Parathyroid adenoma (tissue), 2 donors: ENCODE data around the gene SVIL.
"Not testable (repeated sequence)": the region's sequence is repeated elsewhere in the genome, so short reads cannot be mapped to it uniquely, and the experiment has no call there.

Source experiments
- H2AFZ ChIP-seq: fragments of 300-600 bp; sonication (generic); one replicate; pipeline ENCODE4 v1.7.0; 2017; ENCODE audit warnings: antibody characterized with exemption, mild to moderate bottlenecking
- H3K27ac ChIP-seq: fragments of 300-600 bp; sonication (generic); one replicate; pipeline ENCODE4 v1.7.0; 2017
- H3K27me3 ChIP-seq: fragments of 300-600 bp; sonication (generic); one replicate; pipeline ENCODE4 v1.7.0; 2017; ENCODE audit warnings: low read length; ENCODE audit not compliant: control insufficient read depth, insufficient read depth
- H3K36me3 ChIP-seq: fragments of 300-600 bp; sonication (generic); one replicate; pipeline ENCODE4 v1.7.0; 2017; ENCODE audit warnings: low read length; ENCODE audit not compliant: control insufficient read depth, insufficient read depth
- H3K4me1 ChIP-seq: fragments of 300-600 bp; sonication (generic); one replicate; pipeline ENCODE4 v1.7.0; 2017; ENCODE audit warnings: control low read depth
- H3K4me2 ChIP-seq: fragments of 300-600 bp; sonication (generic); one replicate; pipeline ENCODE4 v1.7.0; 2017; ENCODE audit warnings: low read length
- H3K4me3 ChIP-seq: fragments of 300-600 bp; sonication (generic); one replicate; pipeline ENCODE4 v1.7.0; 2017; ENCODE audit warnings: low read depth, low read length
- H3K79me2 ChIP-seq: fragments of 300-600 bp; sonication (generic); one replicate; pipeline ENCODE4 v1.7.0; 2017; ENCODE audit warnings: control low read depth
- H3K9ac ChIP-seq: fragments of 300-600 bp; sonication (generic); one replicate; pipeline ENCODE4 v1.7.0; 2017; ENCODE audit warnings: mild to moderate bottlenecking
- H3K9me3 ChIP-seq: fragments of 300-600 bp; sonication (generic); one replicate; pipeline ENCODE4 v1.7.0; 2017; ENCODE audit warnings: low read length; ENCODE audit not compliant: control insufficient read depth
- TF ChIP-seq, protein P1 (sequence below): fragments of 300-600 bp; sonication (generic); IDR thresholded peaks from one replicate; pipeline ENCODE4 v1.7.0; 2017; ENCODE audit warnings: antibody characterized with exemption, mild to moderate bottlenecking
- donor health status: primary hyperparathyroidism.

SVIL gene

DNA sequence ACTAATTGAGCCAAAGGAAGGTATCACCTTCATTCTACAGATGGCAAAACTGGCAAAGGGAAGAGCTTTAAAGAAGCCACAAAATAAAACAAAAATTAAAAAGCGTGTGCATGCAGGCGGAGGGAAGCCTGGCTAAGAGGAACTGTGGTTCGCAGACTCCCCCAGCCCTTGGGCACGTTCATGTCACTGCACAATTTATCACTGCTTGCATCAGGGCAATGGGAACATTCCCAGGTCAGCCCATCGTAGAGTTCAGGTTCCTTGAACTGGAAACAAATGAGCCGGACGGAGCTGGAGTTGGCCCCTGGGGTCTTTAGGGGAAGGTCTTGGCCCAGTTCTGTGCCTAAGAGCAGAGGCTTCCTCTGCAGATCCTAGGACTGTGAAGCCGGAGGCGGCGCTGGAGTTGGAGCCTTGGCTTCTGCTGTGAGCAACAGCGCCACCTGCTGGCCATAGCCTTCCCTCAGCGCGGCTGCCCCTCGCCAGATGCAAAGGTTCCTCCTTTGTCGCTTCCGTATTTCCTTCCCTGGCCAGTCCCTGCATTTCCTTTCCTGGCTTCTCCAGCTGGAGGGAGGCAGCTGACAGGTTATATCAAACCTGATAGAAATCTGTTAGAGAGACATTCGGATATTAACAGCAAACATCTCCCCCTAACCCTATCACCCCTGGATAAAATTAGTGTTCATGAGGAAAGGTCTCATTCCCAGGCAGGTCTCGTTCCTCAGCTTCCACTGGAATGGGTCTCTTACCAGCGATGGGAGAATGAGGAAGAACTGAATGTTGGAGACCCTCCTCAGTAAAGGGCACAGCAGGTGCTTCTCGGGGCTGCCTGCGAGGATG is 185.8 kb downstream of the SVIL start:
- not testable (repeated sequence) for H3K9ac ChIP-seq, H3K27me3 ChIP-seq, H3K9me3 ChIP-seq, H3K4me1 ChIP-seq, H3K4me2 ChIP-seq, H3K27ac ChIP-seq, H3K4me3 ChIP-seq, H2AFZ ChIP-seq, H3K36me3 ChIP-seq
- TF ChIP-seq, protein P1, sequence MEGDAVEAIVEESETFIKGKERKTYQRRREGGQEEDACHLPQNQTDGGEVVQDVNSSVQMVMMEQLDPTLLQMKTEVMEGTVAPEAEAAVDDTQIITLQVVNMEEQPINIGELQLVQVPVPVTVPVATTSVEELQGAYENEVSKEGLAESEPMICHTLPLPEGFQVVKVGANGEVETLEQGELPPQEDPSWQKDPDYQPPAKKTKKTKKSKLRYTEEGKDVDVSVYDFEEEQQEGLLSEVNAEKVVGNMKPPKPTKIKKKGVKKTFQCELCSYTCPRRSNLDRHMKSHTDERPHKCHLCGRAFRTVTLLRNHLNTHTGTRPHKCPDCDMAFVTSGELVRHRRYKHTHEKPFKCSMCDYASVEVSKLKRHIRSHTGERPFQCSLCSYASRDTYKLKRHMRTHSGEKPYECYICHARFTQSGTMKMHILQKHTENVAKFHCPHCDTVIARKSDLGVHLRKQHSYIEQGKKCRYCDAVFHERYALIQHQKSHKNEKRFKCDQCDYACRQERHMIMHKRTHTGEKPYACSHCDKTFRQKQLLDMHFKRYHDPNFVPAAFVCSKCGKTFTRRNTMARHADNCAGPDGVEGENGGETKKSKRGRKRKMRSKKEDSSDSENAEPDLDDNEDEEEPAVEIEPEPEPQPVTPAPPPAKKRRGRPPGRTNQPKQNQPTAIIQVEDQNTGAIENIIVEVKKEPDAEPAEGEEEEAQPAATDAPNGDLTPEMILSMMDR: peak; percentile 85
- peaks cover 25% of the 10 kb centered on the region for H3K79me2 ChIP-seq

DNA sequence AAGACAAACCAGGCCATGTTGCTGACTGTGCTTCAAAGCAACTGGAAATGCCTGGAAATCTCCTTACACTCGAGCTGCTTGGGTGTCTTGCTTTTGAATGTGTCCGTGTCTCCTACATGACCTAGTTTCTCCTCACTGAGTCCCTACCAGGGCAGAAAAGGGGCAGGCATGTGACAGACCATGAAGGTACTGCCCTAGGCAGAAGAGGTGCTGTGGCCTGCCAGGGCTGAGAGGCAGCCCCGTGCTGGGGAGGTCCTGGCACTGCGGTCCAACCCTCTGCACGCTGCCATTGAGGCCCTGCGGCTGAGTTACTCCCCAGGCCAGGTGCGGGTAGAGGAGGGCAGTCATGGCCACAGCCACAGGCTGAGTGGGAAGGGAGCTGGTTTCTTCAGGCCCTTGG is 186.6 kb downstream of the SVIL start:
- no peak overlapping the region for H2AFZ ChIP-seq
- no peak overlapping the region for H3K9ac ChIP-seq
- no peak overlapping the region for H3K27ac ChIP-seq
- no peaks in the 10 kb centered on the region for H3K9me3 ChIP-seq
- H3K4me1 ChIP-seq: peaks cover 10% of the 10 kb centered on the region
- H3K4me3 ChIP-seq: no peak overlapping the region
- H3K4me2 ChIP-seq: no peak overlapping the region
- TF ChIP-seq, protein P1: no peak
- no peaks in the 10 kb centered on the region for H3K27me3 ChIP-seq
- H3K79me2 ChIP-seq: peaks cover 23% of the 10 kb centered on the region
- no peaks in the 10 kb centered on the region for H3K36me3 ChIP-seq

DNA sequence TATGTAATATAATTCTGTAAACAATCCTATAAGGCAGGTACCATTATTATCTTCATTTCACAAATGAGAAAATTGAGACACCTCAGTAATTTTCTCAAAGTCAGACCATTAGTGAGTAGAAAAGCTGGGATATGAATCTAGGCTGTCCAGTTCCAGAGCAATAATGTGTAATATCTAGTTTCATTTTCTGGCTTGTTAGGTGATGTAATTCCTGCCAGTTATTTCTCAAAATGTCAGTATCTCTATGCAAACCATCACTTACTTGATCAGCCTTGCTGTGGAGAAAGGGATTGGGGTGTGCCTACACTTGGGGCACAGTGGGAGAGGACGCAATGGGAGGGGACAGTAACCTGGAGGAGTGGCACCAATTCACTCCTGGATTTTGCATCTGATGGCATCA is 188.4 kb downstream of the SVIL start:
- Histone ChIP-seq H3K36me3 (no peaks in the 10 kb centered on the region), H3K9me3 (no peaks in the 10 kb centered on the region), H2AFZ (no peak overlapping the region), H3K4me2 (no peak overlapping the region), H3K27me3 (no peaks in the 10 kb centered on the region), H3K27ac (no peak overlapping the region), H3K4me1 (peaks cover 10% of the 10 kb centered on the region), H3K9ac (no peak overlapping the region), H3K79me2 (peaks cover 29% of the 10 kb centered on the region), H3K4me3 (no peak overlapping the region)
- TF ChIP-seq, protein P1: no peak

DNA sequence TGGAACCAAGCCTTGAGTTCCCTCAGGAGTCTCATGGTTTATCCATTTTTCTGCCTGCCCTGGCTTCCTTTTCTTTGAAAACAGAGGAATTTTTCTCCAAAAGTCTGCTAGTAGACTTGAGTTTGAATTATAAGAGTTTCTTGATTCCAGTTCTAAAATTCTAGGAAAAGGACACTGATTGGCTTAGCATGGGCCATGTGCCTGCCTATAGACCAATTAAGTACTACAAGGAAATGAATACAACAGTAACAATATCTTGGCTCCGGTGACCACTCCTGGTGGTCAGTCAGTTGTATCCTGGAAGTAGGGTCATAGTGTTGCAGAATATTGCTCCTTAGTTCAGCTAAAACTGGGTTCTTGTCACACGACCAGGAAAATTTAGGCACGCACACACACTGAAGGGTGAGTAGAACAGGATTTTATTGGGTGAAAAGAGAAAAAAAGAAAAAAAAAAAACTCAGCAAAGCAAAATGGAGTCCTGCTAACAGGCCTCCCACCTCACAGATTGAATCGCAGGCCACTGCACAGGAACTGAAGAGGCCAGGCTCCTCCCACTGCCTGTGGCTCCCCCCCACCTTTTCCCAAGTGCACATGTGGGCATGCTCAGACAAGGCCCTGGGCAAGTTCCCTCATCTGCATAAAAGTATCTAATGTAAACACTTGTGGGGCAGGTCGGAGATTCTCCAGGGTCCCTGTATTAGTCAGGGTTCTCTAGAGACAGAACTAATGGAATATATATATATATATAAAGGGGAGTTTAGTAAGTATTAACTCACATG is 190.8 kb downstream of the SVIL start:
- Histone ChIP-seq H3K4me1 (peaks cover 10% of the 10 kb centered on the region), H3K79me2 (peaks cover 34% of the 10 kb centered on the region), H3K9me3 (no peaks in the 10 kb centered on the region), H3K4me3 (no peak overlapping the region), H3K27ac (no peak overlapping the region), H3K36me3 (no peaks in the 10 kb centered on the region), H3K4me2 (no peak overlapping the region), H2AFZ (no peak overlapping the region), H3K27me3 (no peaks in the 10 kb centered on the region), H3K9ac (no peak overlapping the region)
- TF ChIP-seq, protein P1: no peak
